Panc1 (cell line): ENCODE data around the gene ERICH3. TPM values are rescaled to one million over a fixed set of nuclear protein-coding genes. Genes with fewer than 3 reads are reported as not detected.

Experiments
- ATAC-seq: fragments of 200-7000 bp; cut with Tn5 transposase; 2 replicates; pipeline ENCODE4 v1.9.1; 2020; ENCODE audit warnings: mild to moderate bottlenecking, moderate library complexity
- BruUV-seq: library from RNA; stranded (reverse); fragments of 400-500 nt; replicated peaks from 2 replicates; lab custom pipeline; 2021; lab: Mats Ljungman, UMichigan
- CTCF ChIA-PET: fragments of 300-600 bp; sonication (Branson Sonifier 250); formaldehyde crosslinking; loops from one replicate; lab custom pipeline; 2022; ENCODE audit warnings: antibody characterized with exemption; lab: Charles Lee
- POLR2A ChIA-PET: fragments of 300-600 bp; sonication (Branson Sonifier 250); formaldehyde crosslinking; loops from one replicate; lab custom pipeline; 2022; ENCODE audit warnings: antibody characterized with exemption; lab: Charles Lee
- DNase-seq: peaks from one replicate; pipeline ENCODE4 v3.0.0-alpha.2; 2010; ENCODE audit warnings: low read depth, low spot score
- H3K27ac ChIP-seq: 2 replicates; pipeline ENCODE4 v1.5.1; 2011; ENCODE audit warnings: mild to moderate bottlenecking, low read length, inconsistent platforms
- H3K27me3 ChIP-seq: fragments of 200-500 bp; sonication (Bioruptor generic); 2 replicates; pipeline ENCODE4 v1.6.0; 2014; ENCODE audit warnings: low read length, inconsistent platforms; ENCODE audit not compliant: control insufficient read depth, insufficient read depth
- H3K36me3 ChIP-seq: fragments of 200-500 bp; sonication (Bioruptor generic); 2 replicates; pipeline ENCODE4 v1.5.1; 2014; ENCODE audit warnings: inconsistent platforms, mild to moderate bottlenecking, low read length, moderate library complexity; ENCODE audit not compliant: control insufficient read depth, insufficient read depth
- H3K4me1 ChIP-seq: 2 replicates; pipeline ENCODE4 v1.5.1; 2011; ENCODE audit warnings: inconsistent platforms, mild to moderate bottlenecking, low read length, moderate library complexity; ENCODE audit not compliant: control insufficient read depth, insufficient read depth
- H3K4me3 ChIP-seq, 2 experiments: 2 replicates each; pipeline ENCODE4 v1.5.1; 2011 to 2012; ENCODE audit warnings: low read depth in 2 of 2, low read length in 2 of 2, mild to moderate bottlenecking in 2 of 2, inconsistent platforms in 1 of 2, moderate library complexity in 1 of 2
- H3K9me3 ChIP-seq: fragments of 200-500 bp; sonication (Bioruptor generic); 2 replicates; pipeline ENCODE4 v1.5.1; 2014; ENCODE audit warnings: low read depth, mild to moderate bottlenecking, inconsistent platforms, low read length, moderate library complexity; ENCODE audit not compliant: control insufficient read depth, insufficient read depth
- POLR2AphosphoS5 ChIP-seq: IDR thresholded peaks from 2 replicates; pipeline ENCODE4 v1.6.1; 2012; ENCODE audit warnings: mild to moderate bottlenecking, low read depth, low read length, moderate library complexity
- REST ChIP-seq, 2 experiments: IDR thresholded peaks; 2 replicates each; pipeline ENCODE4 v1.6.1; 2011 to 2012; ENCODE audit warnings: low read depth in 2 of 2, control low read depth in 1 of 2, low read length in 1 of 2, mild to moderate bottlenecking in 1 of 2, moderate library complexity in 1 of 2; ENCODE audit not compliant: insufficient read depth in 1 of 2
- SIN3A ChIP-seq: IDR thresholded peaks from 2 replicates; pipeline ENCODE4 v1.6.1; 2012; ENCODE audit warnings: low read depth, mild to moderate bottlenecking, low read length, moderate library complexity, borderline replicate concordance; ENCODE audit not compliant: insufficient read depth
- TCF7L2 ChIP-seq: IDR thresholded peaks from 2 replicates; pipeline ENCODE4 v1.6.1; 2011; ENCODE audit warnings: mild to moderate bottlenecking, low read depth, low read length, inconsistent platforms
- in situ Hi-C: cut with HindIII; loops from 2 replicates; pipeline ENCODE4 v1.10.0; 2016; ENCODE audit warnings: low sequenced_read_pairs, low pct_unique_long_range_greater_than_20kb
- intact Hi-C: fragments of 100-400 bp; cut with micrococcal nuclease; formaldehyde crosslinking; loops from one replicate; pipeline ENCODE4 v1.10.0; 2022; ENCODE audit not compliant: unreplicated experiment
- total RNA-seq: library from RNA; stranded (reverse); gene quantifications from one replicate; pipeline ENCODE4 v1.2.1, GENCODE V29; 2021; ENCODE audit not compliant: unreplicated experiment
- TF ChIP-seq, protein P1 (sequence below): fragments of 450-650 bp; IDR thresholded peaks from 2 replicates; pipeline ENCODE4 v1.5.1; 2017; ENCODE audit warnings: mild to moderate bottlenecking

ERICH3 gene
- total RNA-seq, 1 experiment from 2014 or later, result not detected

DNA sequence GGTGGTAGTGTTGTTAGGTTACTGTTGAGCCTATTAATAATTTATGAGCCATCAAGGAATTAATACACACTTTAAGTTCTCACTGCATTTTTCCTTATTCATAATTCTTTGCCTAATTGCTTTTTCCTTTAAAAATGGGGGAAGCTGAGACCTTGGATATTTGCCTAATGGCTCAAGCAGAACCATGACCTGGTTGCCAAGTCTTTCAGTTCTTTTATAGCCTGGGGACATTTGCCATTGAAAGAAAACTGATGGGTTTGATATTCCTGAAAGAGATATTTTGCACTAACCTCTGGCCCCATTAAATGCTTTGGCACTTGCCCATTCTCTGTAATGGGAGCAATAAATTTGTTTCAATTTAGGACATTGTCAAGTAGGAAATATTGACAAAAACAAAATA lies 142.7 kb downstream of the ERICH3 start:
- intact Hi-C loops (no loop called here), in situ Hi-C loops (no loop called here)
- Histone ChIP-seq H3K4me3 (no peak overlapping the region), H3K27ac (no peak overlapping the region), H3K27me3 (no peaks in the 10 kb centered on the region), H3K4me1 (no peaks in the 10 kb centered on the region), H3K36me3 (no peaks in the 10 kb centered on the region), H3K9me3 (no peaks in the 10 kb centered on the region)
- ATAC-seq (no peak), DNase-seq (no peak)
- no TSS peak for BruUV-seq
- ChIA-PET CTCF (no interaction called here), POLR2A (no interaction called here)
- TF ChIP-seq SIN3A, result no peak
- TF ChIP-seq, protein P1, sequence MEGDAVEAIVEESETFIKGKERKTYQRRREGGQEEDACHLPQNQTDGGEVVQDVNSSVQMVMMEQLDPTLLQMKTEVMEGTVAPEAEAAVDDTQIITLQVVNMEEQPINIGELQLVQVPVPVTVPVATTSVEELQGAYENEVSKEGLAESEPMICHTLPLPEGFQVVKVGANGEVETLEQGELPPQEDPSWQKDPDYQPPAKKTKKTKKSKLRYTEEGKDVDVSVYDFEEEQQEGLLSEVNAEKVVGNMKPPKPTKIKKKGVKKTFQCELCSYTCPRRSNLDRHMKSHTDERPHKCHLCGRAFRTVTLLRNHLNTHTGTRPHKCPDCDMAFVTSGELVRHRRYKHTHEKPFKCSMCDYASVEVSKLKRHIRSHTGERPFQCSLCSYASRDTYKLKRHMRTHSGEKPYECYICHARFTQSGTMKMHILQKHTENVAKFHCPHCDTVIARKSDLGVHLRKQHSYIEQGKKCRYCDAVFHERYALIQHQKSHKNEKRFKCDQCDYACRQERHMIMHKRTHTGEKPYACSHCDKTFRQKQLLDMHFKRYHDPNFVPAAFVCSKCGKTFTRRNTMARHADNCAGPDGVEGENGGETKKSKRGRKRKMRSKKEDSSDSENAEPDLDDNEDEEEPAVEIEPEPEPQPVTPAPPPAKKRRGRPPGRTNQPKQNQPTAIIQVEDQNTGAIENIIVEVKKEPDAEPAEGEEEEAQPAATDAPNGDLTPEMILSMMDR, result no peak
- no peak for TF ChIP-seq TCF7L2
- no peak for TF ChIP-seq REST (IDR thresholded peaks at IDR 0.05; ENCODE audit: insufficient read depth in 1 of 2, low read depth in 2 of 2, low read length in 1 of 2)
- TF ChIP-seq POLR2AphosphoS5, result no peak

- Histone ChIP-seq H3K27me3 (no peaks in the 10 kb centered on the region), H3K4me3 (no peak overlapping the region), H3K9me3 (no peaks in the 10 kb centered on the region), H3K36me3 (no peaks in the 10 kb centered on the region), H3K27ac (no peak overlapping the region), H3K4me1 (no peaks in the 10 kb centered on the region)
- in situ Hi-C loops, result no loop called here
- no TSS peak for BruUV-seq
- no peak for ATAC-seq
- POLR2A ChIA-PET, result no interaction called here
- no peak for DNase-seq
- intact Hi-C loops, result no loop called here
- TF ChIP-seq TCF7L2 (no peak), SIN3A (no peak), POLR2AphosphoS5 (no peak)
- CTCF ChIA-PET, result no interaction called here
Observed at GRCh38 chr1:74528123-74528522, 145.5 kb downstream of the ERICH3 start.

- no peak for ATAC-seq
- H3K27me3 ChIP-seq, result no peaks in the 10 kb centered on the region
Observed at GRCh38 chr1:74526708-74527107, 146.9 kb downstream of the ERICH3 start.

More at GRCh38 chr1:74526708-74527107, 146.9 kb downstream of the ERICH3 start:
- BruUV-seq, result no TSS peak
- in situ Hi-C loops, result no loop called here
- Histone ChIP-seq H3K9me3 (no peaks in the 10 kb centered on the region), H3K4me1 (no peaks in the 10 kb centered on the region), H3K36me3 (no peaks in the 10 kb centered on the region), H3K27ac (no peak overlapping the region), H3K4me3 (no peak overlapping the region)
- ChIA-PET POLR2A (no interaction called here), CTCF (no interaction called here)
- no peak for DNase-seq
- intact Hi-C loops, result no loop called here
- no peak for TF ChIP-seq POLR2AphosphoS5
- TF ChIP-seq TCF7L2, result no peak
- TF ChIP-seq, protein P1, result no peak
- TF ChIP-seq SIN3A, result no peak
- no peak for TF ChIP-seq REST (IDR thresholded peaks at IDR 0.05; ENCODE audit: insufficient read depth in 1 of 2, low read depth in 2 of 2, low read length in 1 of 2)
